WTC11 (cell line): Measurements from ENCODE around the gene RPL26. TPM values are rescaled to one million over a fixed set of nuclear protein-coding genes. Genes with fewer than 3 reads are reported as not detected.
"Not testable (repeated sequence)": the region's sequence is repeated elsewhere in the genome, so short reads cannot be mapped to it uniquely, and the experiment has no call there.

Experiments used
- ATAC-seq: fragments of 200-7000 bp; cut with Tn5 transposase; 2 replicates; pipeline ENCODE4 v1.10.0; 2021; ENCODE audit warnings: mild to moderate bottlenecking, moderate library complexity
- CTCF ChIA-PET: fragments of 300-600 bp; sonication (Branson Sonifier 250); formaldehyde crosslinking; loops from one replicate; lab custom pipeline; 2021; ENCODE audit warnings: antibody characterized with exemption; lab: Charles Lee
- POLR2A ChIA-PET: fragments of 350-600 bp; sonication (Branson Sonifier 250); formaldehyde crosslinking; loops from one replicate; lab custom pipeline; 2021; ENCODE audit warnings: antibody characterized with exemption; lab: Charles Lee
- DNase-seq: peaks from one replicate; pipeline ENCODE4 v3.0.0; 2021; ENCODE audit warnings: low spot score
- H3K27ac Mint-ChIP-seq: 2 replicates; pipeline ENCODE4 v1.8.0; 2021; ENCODE audit warnings: mixed read lengths
- H3K27me3 Mint-ChIP-seq: 2 replicates; pipeline ENCODE4 v1.8.0; 2021; ENCODE audit warnings: low read depth, mild to moderate bottlenecking, moderate library complexity, mixed read lengths
- H3K36me3 Mint-ChIP-seq: 2 replicates; pipeline ENCODE4 v1.8.0; 2021; ENCODE audit warnings: mixed read lengths
- H3K4me1 Mint-ChIP-seq: 2 replicates; pipeline ENCODE4 v1.8.0; 2022; ENCODE audit warnings: mixed read lengths
- H3K4me3 Mint-ChIP-seq: 2 replicates; pipeline ENCODE4 v1.8.0; 2021; ENCODE audit warnings: mild to moderate bottlenecking, moderate library complexity, mixed read lengths
- H3K9me3 Mint-ChIP-seq: 2 replicates; pipeline ENCODE4 v1.8.0; 2021; ENCODE audit warnings: mixed read lengths
- ATF3 ChIP-seq: sonication (generic); formaldehyde crosslinking; conservative IDR thresholded peaks from 2 replicates; pipeline ENCODE4 v1.8.1; 2022; ENCODE audit warnings: mild to moderate bottlenecking, missing genetic modification reagents
- FOXJ3 ChIP-seq: sonication (generic); formaldehyde crosslinking; IDR thresholded peaks from 2 replicates; pipeline ENCODE4 v1.9.0; 2021; ENCODE audit warnings: missing genetic modification reagents, mild to moderate bottlenecking, borderline replicate concordance
- IRF2 ChIP-seq: sonication (generic); formaldehyde crosslinking; IDR thresholded peaks from 2 replicates; pipeline ENCODE4 v1.8.0; 2022; ENCODE audit warnings: low read depth, missing genetic modification reagents, borderline replicate concordance
- JUN ChIP-seq: sonication (generic); formaldehyde crosslinking; IDR thresholded peaks from 2 replicates; pipeline ENCODE4 v1.8.0; 2023; ENCODE audit warnings: mild to moderate bottlenecking, missing genetic modification reagents
- MXD4 ChIP-seq: fragments of 250-450 bp; sonication (Bioruptor Pico); IDR thresholded peaks from 2 replicates; pipeline ENCODE4 v1.8.0; 2021; ENCODE audit warnings: mild to moderate bottlenecking, moderate library complexity, borderline replicate concordance
- MYBL2 ChIP-seq: sonication (generic); formaldehyde crosslinking; IDR thresholded peaks from 2 replicates; pipeline ENCODE4 v1.8.1; 2023; ENCODE audit warnings: mild to moderate bottlenecking, moderate library complexity, missing genetic modification reagents
- NFATC4 ChIP-seq: fragments of 250-450 bp; sonication (Bioruptor Pico); IDR thresholded peaks from 2 replicates; pipeline ENCODE4 v1.9.0; 2021; ENCODE audit warnings: mild to moderate bottlenecking
- RELA ChIP-seq: sonication (generic); formaldehyde crosslinking; IDR thresholded peaks from 2 replicates; pipeline ENCODE4 v1.8.1; 2022; ENCODE audit warnings: missing genetic modification reagents, mild to moderate bottlenecking, borderline replicate concordance
- TCF7 ChIP-seq: sonication (generic); formaldehyde crosslinking; IDR thresholded peaks from 2 replicates; pipeline ENCODE4 v1.8.0; 2022; ENCODE audit warnings: mild to moderate bottlenecking, low read depth, missing genetic modification reagents, moderate library complexity
- ZNF423 ChIP-seq: fragments of 250-450 bp; sonication (Bioruptor Pico); IDR thresholded peaks from 2 replicates; pipeline ENCODE4 v2.1.2; 2022; ENCODE audit warnings: mild to moderate bottlenecking, moderate library complexity
- total RNA-seq: library from RNA; stranded (reverse); gene quantifications from 3 replicates; pipeline ENCODE4 v1.2.3, GENCODE V29; 2021
- TF ChIP-seq, protein P1 (sequence below): sonication (generic); formaldehyde crosslinking; IDR thresholded peaks from 2 replicates; pipeline ENCODE4 v1.8.0; 2023; ENCODE audit warnings: missing genetic modification reagents
- TF ChIP-seq, protein P2 (sequence below): sonication (generic); formaldehyde crosslinking; IDR thresholded peaks from 2 replicates; pipeline ENCODE4 v1.8.1; 2022; ENCODE audit warnings: mild to moderate bottlenecking, missing genetic modification reagents, moderate library complexity, borderline replicate concordance
- TF ChIP-seq, protein P3 (sequence below): sonication (generic); formaldehyde crosslinking; IDR thresholded peaks from 2 replicates; pipeline ENCODE4 v1.8.1; 2023; ENCODE audit warnings: mild to moderate bottlenecking, missing genetic modification reagents, borderline replicate concordance
- TF ChIP-seq, protein P4 (sequence below): sonication (generic); formaldehyde crosslinking; IDR thresholded peaks from 2 replicates; pipeline ENCODE4 v1.8.1; 2022; ENCODE audit warnings: missing genetic modification reagents, borderline replicate concordance

The RPL26 gene
- total RNA-seq, 1 experiment from 2014 or later: 1,825 TPM

DNA sequence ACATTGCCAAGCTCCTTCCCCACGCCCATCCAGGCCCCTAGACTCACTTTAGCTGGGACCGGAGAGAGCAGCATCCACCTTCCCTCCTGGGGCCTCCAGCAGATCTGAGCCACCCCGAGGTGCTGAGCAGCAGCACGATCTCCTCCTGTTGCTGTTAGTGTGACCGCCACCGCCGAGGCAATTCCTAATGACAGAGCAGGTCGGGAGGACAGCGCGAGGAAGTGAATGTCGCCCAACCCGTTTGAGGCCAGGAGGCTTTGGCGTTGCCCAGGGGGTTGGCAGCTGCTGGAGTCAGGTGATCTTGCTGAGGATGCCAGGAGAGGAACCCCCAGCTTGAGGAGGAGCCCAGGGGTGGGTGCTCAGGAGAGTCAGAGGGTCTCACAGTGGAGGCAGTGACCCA lies 14.6 kb upstream of the RPL26 start, which contains the start of gene RNF222:
RNF222 (minus strand) TSS at position 192 of the 400 bp plus-strand sequence. CDS start 4,366 bp downstream, outside the sequence.
- Mint-ChIP-seq H3K36me3 (no peaks in the 10 kb centered on the region), H3K27me3 (peaks cover 17% of the 10 kb centered on the region), H3K4me3 (no peak within 1 kb of the TSS), H3K4me1 (no peaks in the 10 kb centered on the region; the same call in 1 of the 2 replicates), H3K27ac (peak within 1 kb of the TSS; percentile 48; the same call in 1 of the 2 replicates), H3K9me3 (no peaks in the 10 kb centered on the region)
- DNase-seq (no peak), ATAC-seq (no peak)
- CTCF ChIA-PET: interaction anchor here (1.2 kb wide), 1 partner anchor 12 kb away, joined by 4 read pairs; no protein-coding TSS in a partner anchor
- POLR2A ChIA-PET: no interaction called here
- TF ChIP-seq, protein P1, sequence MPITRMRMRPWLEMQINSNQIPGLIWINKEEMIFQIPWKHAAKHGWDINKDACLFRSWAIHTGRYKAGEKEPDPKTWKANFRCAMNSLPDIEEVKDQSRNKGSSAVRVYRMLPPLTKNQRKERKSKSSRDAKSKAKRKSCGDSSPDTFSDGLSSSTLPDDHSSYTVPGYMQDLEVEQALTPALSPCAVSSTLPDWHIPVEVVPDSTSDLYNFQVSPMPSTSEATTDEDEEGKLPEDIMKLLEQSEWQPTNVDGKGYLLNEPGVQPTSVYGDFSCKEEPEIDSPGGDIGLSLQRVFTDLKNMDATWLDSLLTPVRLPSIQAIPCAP: no peak
- TF ChIP-seq, protein P2, sequence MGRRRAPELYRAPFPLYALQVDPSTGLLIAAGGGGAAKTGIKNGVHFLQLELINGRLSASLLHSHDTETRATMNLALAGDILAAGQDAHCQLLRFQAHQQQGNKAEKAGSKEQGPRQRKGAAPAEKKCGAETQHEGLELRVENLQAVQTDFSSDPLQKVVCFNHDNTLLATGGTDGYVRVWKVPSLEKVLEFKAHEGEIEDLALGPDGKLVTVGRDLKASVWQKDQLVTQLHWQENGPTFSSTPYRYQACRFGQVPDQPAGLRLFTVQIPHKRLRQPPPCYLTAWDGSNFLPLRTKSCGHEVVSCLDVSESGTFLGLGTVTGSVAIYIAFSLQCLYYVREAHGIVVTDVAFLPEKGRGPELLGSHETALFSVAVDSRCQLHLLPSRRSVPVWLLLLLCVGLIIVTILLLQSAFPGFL: no peak
- TF ChIP-seq, protein P3, sequence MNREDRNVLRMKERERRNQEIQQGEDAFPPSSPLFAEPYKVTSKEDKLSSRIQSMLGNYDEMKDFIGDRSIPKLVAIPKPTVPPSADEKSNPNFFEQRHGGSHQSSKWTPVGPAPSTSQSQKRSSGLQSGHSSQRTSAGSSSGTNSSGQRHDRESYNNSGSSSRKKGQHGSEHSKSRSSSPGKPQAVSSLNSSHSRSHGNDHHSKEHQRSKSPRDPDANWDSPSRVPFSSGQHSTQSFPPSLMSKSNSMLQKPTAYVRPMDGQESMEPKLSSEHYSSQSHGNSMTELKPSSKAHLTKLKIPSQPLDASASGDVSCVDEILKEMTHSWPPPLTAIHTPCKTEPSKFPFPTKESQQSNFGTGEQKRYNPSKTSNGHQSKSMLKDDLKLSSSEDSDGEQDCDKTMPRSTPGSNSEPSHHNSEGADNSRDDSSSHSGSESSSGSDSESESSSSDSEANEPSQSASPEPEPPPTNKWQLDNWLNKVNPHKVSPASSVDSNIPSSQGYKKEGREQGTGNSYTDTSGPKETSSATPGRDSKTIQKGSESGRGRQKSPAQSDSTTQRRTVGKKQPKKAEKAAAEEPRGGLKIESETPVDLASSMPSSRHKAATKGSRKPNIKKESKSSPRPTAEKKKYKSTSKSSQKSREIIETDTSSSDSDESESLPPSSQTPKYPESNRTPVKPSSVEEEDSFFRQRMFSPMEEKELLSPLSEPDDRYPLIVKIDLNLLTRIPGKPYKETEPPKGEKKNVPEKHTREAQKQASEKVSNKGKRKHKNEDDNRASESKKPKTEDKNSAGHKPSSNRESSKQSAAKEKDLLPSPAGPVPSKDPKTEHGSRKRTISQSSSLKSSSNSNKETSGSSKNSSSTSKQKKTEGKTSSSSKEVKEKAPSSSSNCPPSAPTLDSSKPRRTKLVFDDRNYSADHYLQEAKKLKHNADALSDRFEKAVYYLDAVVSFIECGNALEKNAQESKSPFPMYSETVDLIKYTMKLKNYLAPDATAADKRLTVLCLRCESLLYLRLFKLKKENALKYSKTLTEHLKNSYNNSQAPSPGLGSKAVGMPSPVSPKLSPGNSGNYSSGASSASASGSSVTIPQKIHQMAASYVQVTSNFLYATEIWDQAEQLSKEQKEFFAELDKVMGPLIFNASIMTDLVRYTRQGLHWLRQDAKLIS (CRISPR knock-in tag): no peak
- TF ChIP-seq IRF2 (CRISPR knock-in tag): no peak
- no peak for TF ChIP-seq ATF3 (CRISPR knock-in tag)
- no peak for TF ChIP-seq NFATC4 (CRISPR knock-in tag)
- TF ChIP-seq, protein P4, sequence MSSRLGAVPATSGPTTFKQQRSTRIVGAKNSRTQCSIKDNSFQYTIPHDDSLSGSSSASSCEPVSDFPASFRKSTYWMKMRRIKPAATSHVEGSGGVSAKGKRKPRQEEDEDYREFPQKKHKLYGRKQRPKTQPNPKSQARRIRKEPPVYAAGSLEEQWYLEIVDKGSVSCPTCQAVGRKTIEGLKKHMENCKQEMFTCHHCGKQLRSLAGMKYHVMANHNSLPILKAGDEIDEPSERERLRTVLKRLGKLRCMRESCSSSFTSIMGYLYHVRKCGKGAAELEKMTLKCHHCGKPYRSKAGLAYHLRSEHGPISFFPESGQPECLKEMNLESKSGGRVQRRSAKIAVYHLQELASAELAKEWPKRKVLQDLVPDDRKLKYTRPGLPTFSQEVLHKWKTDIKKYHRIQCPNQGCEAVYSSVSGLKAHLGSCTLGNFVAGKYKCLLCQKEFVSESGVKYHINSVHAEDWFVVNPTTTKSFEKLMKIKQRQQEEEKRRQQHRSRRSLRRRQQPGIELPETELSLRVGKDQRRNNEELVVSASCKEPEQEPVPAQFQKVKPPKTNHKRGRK: no peak
- no peak for TF ChIP-seq MXD4 (CRISPR knock-in tag)
- no peak for TF ChIP-seq RELA (CRISPR knock-in tag)
- TF ChIP-seq MYBL2 (CRISPR knock-in tag): no peak
- TF ChIP-seq ZNF423: no peak
- TF ChIP-seq TCF7 (CRISPR knock-in tag): no peak
- TF ChIP-seq JUN (CRISPR knock-in tag): no peak
- no peak for TF ChIP-seq FOXJ3 (CRISPR knock-in tag)

DNA sequence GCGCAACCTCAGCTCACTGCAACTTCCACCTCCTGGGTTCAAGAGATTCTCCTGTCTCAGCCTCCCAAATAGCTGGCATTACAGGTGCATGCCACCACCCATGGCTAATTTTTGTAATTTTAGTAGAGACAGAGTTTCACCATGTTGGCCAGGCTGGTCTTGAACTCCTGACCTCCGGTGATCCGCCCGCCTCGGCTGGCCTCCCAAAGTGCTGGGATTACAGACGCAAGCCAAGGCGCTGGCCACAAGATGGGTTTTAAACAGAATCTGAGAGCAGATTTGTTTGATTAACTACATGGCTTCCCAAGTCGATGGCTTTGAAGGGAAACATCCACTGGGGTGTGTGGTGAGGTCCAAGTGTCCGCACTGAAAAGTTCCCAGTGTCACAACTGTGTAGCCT lies 11.5 kb upstream of the RPL26 start:
- CTCF ChIA-PET: interaction anchor here (2.6 to 3.0 kb wide), 2 partner anchors 11 to 16 kb away, joined by 16 to 20 read pairs; no protein-coding TSS in a partner anchor
- peaks cover 13% of the 10 kb centered on the region for H3K27me3 Mint-ChIP-seq
- not testable (repeated sequence) for H3K4me1 Mint-ChIP-seq, ATAC-seq, H3K4me3 Mint-ChIP-seq, H3K27ac Mint-ChIP-seq, DNase-seq, H3K36me3 Mint-ChIP-seq, H3K9me3 Mint-ChIP-seq
- POLR2A ChIA-PET: interaction anchor here (0.7 kb wide), 1 partner anchor 403 kb away, joined by 3 read pairs; no protein-coding TSS in a partner anchor
